Endometrial microvascular endothelial cells (primary cell): Measurements from ENCODE around the gene KLRC4. TPM values are rescaled to one million over a fixed set of nuclear protein-coding genes. Genes with fewer than 3 reads are reported as not detected.
"Not testable (repeated sequence)": the region's sequence is repeated elsewhere in the genome, so short reads cannot be mapped to it uniquely, and the experiment has no call there.

ENCODE experiments used
- in situ Hi-C: cut with HindIII; loops from 2 replicates; pipeline ENCODE4 v1.10.0; 2017; ENCODE audit warnings: low sequenced_read_pairs, low pct_unique_long_range_greater_than_20kb; ENCODE audit errors: inconsistent ontology term
- total RNA-seq: library from RNA; depleted of rRNA; stranded (reverse); fragments of >200 nt; gene quantifications from one replicate; pipeline ENCODE4 v1.2.3, GENCODE V29; 2015; ENCODE audit errors: inconsistent ontology term

KLRC4 gene
- total RNA-seq, 1 donor from 2014 or later, result not detected

GRCh38 chr12:10372559-10372958, 37.0 kb downstream of the KLRC4 start:
- in situ Hi-C loops, result no loop called here

GRCh38 chr12:10371893-10372535, 37.5 kb downstream of the KLRC4 start:
- in situ Hi-C loops, result not testable (repeated sequence)

- in situ Hi-C loops, result no loop called here
Observed at GRCh38 chr12:10369557-10370415, 39.8 kb downstream of the KLRC4 start.

GRCh38 chr12:10368206-10369171, 41.1 kb downstream of the KLRC4 start:
- in situ Hi-C loops, result no loop called here

GRCh38 chr12:10367714-10368113, 41.8 kb downstream of the KLRC4 start:
- in situ Hi-C loops, result not testable (repeated sequence)

GRCh38 chr12:10366875-10367274, 42.7 kb downstream of the KLRC4 start:
- in situ Hi-C loops, result no loop called here

- in situ Hi-C loops, result no loop called here
Observed at GRCh38 chr12:10365696-10366405, 43.7 kb downstream of the KLRC4 start.

GRCh38 chr12:10364815-10365622, 44.5 kb downstream of the KLRC4 start:
- in situ Hi-C loops, result no loop called here

GRCh38 chr12:10363914-10364814, 45.4 kb downstream of the KLRC4 start:
- in situ Hi-C loops, result no loop called here

GRCh38 chr12:10363658-10363913, 46.0 kb downstream of the KLRC4 start:
- in situ Hi-C loops, result no loop called here

GRCh38 chr12:10362828-10363657, 46.5 kb downstream of the KLRC4 start:
- in situ Hi-C loops, result no loop called here

- in situ Hi-C loops, result no loop called here
Observed at GRCh38 chr12:10362325-10362724, 47.2 kb downstream of the KLRC4 start.

GRCh38 chr12:10361622-10362021, 47.9 kb downstream of the KLRC4 start:
- in situ Hi-C loops, result no loop called here

GRCh38 chr12:10361084-10361483, 48.5 kb downstream of the KLRC4 start:
- in situ Hi-C loops, result no loop called here

GRCh38 chr12:10358969-10359368, 50.6 kb downstream of the KLRC4 start:
- in situ Hi-C loops, result no loop called here

GRCh38 chr12:10358131-10358530, 51.4 kb downstream of the KLRC4 start:
- in situ Hi-C loops, result no loop called here
